ENCODE data around the gene WNK1. TPM values are rescaled to one million over a fixed set of nuclear protein-coding genes. Genes with fewer than 3 reads are reported as not detected.

The WNK1 gene
- total RNA-seq, 1 experiment from 2014 or later = 117 TPM

- Histone ChIP-seq H2AFZ (ENCODE audit: low read length) (no peak overlapping the region), H2BK5ac (ENCODE audit: insufficient read length, low read length) (no peak overlapping the region), H2BK20ac (ENCODE audit: low read depth, low read length, poor library complexity, severe bottlenecking) (no peak overlapping the region), H2BK15ac (ENCODE audit: low read depth, low read length) (no peak overlapping the region), H3K4ac (ENCODE audit: low read depth, low read length) (no peak overlapping the region), H3K27me3 (ENCODE audit: insufficient read depth, low read length) (no peaks in the 10 kb centered on the region), H3K4me1 (ENCODE audit: insufficient read depth, low read length) (no peaks in the 10 kb centered on the region), H3K23me2 (ENCODE audit: insufficient read length, low read depth, low read length, poor library complexity, severe bottlenecking) (no peaks in the 10 kb centered on the region), H3K56ac (ENCODE audit: insufficient read length, low read depth, low read length) (no peak overlapping the region), H4K5ac (ENCODE audit: insufficient read length, low read depth, low read length) (no peak overlapping the region), H2BK12ac (ENCODE audit: insufficient read length, low read depth, low read length) (no peak overlapping the region), H3T11ph (ENCODE audit: low read length) (no peak overlapping the region), H3K23ac (ENCODE audit: insufficient read length, low read depth, low read length) (no peak overlapping the region), H4K20me1 (ENCODE audit: control insufficient read depth, insufficient read depth, insufficient read length) (no peaks in the 10 kb centered on the region), H4K91ac (ENCODE audit: insufficient read length, low read depth, low read length) (no peak overlapping the region), H2BK120ac (ENCODE audit: low read depth, low read length, poor library complexity, severe bottlenecking) (no peak overlapping the region), H3K18ac (ENCODE audit: insufficient read length, low read depth, low read length) (no peak overlapping the region), H3K79me2 (ENCODE audit: insufficient read depth, low read length) (no peaks in the 10 kb centered on the region), H3K79me1 (ENCODE audit: insufficient read depth, low read depth, low read length, poor library complexity, severe bottlenecking) (no peaks in the 10 kb centered on the region), H3K4me2 (ENCODE audit: insufficient read depth, insufficient read length, low read length) (no peak overlapping the region), H3K9me3 (ENCODE audit: control insufficient read depth, low read depth, low read length) (no peaks in the 10 kb centered on the region), H3K9ac (ENCODE audit: extremely low read depth, insufficient read length, low read length) (no peak overlapping the region), H3K14ac (ENCODE audit: insufficient read depth, low read length) (no peak overlapping the region), H3K27ac (ENCODE audit: insufficient read length, low read depth, low read length) (no peak overlapping the region), H4K8ac (replicated peaks; ENCODE audit: insufficient read length, low read depth, low read length) (no peak overlapping the region), H2AK5ac (ENCODE audit: insufficient read length, low read length) (no peak overlapping the region)
- no peak for DNase-seq
- peaks cover 0 to 13% (median 10%) of the 10 kb centered on the region in 3 experiments; a peak in 6 of 7 replicates for H3K36me3 Mint-ChIP-seq (ENCODE audit: insufficient read depth in 1 of 3, low read depth in 3 of 3)
- H3K27me3 Mint-ChIP-seq (ENCODE audit: low read depth) = no peaks in the 10 kb centered on the region
- H3K27ac Mint-ChIP-seq = no peak overlapping the region
- H3K4me1 Mint-ChIP-seq = no peaks in the 10 kb centered on the region
- no peak overlapping the region for H3K4me3 Mint-ChIP-seq
- no peaks in the 10 kb centered on the region for H3K9me3 Mint-ChIP-seq
- TF ChIP-seq CTCF (conservative IDR thresholded peaks at IDR 0.05) = no peak
- WGBS (ENCODE audit: extremely low coverage, insufficient read length, low lambda C conversion rate) = no CpG with 5 or more reads among the region's 3 CpGs
Measured at GRCh38 chr12:851913-852312, 99.5 kb downstream of the WNK1 start.

Data from H9 (cell line).